GM12873 (cell line): Measurements from ENCODE around the gene CREB5.

Experiments used
- TF ChIP-seq, protein P1 (sequence below): IDR thresholded peaks from 2 replicates; pipeline ENCODE4 v1.5.1; 2012; ENCODE audit warnings: low read depth, mild to moderate bottlenecking, moderate library complexity, low read length, control low read depth; ENCODE audit not compliant: insufficient read depth; ENCODE audit errors: missing control alignments

Gene CREB5

DNA sequence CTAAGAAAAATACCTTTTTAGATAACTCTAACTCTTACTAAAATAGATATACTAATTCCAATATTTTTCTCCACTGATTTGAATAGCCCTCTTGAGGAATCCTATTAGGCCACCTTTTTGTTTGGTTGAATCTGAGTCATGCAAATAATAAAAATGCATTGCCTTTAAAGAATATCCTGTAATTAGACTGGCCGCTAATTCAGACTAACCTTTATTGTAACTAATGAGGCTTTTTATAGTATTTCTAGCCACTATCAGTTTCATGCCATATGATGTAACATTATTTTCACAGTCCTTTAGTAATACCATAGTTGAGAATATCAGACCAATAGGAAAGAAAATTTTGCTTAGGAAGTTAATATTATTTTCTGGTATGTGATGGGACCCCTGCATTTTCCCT, 90.1 kb downstream of the CREB5 start:
- TF ChIP-seq, protein P1, sequence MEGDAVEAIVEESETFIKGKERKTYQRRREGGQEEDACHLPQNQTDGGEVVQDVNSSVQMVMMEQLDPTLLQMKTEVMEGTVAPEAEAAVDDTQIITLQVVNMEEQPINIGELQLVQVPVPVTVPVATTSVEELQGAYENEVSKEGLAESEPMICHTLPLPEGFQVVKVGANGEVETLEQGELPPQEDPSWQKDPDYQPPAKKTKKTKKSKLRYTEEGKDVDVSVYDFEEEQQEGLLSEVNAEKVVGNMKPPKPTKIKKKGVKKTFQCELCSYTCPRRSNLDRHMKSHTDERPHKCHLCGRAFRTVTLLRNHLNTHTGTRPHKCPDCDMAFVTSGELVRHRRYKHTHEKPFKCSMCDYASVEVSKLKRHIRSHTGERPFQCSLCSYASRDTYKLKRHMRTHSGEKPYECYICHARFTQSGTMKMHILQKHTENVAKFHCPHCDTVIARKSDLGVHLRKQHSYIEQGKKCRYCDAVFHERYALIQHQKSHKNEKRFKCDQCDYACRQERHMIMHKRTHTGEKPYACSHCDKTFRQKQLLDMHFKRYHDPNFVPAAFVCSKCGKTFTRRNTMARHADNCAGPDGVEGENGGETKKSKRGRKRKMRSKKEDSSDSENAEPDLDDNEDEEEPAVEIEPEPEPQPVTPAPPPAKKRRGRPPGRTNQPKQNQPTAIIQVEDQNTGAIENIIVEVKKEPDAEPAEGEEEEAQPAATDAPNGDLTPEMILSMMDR = no peak

DNA sequence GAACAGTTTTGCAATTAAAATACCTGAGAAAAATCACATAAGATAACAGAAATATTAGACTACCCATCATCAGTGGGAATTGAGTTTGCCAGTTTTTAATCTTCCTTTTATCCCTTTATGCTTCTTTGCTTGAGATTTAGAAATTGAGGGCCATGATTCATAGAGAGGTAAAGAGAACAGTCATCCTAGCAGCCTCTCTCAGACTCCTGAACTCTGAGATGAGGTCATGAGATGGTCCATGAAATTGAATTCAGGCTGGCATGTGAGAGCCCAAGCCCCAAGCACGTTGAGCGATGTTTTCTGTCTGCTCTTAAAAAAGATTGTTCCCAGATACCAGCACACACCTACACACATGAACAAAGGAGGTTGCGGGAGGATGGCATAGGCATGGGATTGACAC, 91.1 kb downstream of the CREB5 start:
- TF ChIP-seq, protein P1 = no peak

GRCh38 chr7:28505014-28505413, 92.7 kb downstream of the CREB5 start:
- TF ChIP-seq, protein P1 = no peak

DNA sequence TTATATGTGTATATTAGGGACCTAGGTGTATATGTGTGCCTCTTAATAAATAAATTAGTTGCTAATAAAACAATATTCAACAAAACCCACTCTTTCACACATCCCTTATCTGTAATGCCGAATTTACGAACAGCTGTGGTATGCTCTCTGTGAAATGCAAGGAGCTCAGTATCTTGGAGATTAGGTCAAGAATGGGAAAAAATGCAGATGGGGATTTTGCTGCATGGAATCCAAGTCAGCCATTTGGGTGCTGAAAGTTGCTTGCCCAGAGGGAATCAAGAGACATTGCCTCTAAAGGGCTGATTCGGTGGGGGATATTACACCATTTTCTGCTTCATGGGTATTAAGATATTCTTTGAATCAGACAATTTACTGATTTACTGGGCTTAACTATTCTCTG, 93.5 kb downstream of the CREB5 start:
- TF ChIP-seq, protein P1 = no peak

DNA sequence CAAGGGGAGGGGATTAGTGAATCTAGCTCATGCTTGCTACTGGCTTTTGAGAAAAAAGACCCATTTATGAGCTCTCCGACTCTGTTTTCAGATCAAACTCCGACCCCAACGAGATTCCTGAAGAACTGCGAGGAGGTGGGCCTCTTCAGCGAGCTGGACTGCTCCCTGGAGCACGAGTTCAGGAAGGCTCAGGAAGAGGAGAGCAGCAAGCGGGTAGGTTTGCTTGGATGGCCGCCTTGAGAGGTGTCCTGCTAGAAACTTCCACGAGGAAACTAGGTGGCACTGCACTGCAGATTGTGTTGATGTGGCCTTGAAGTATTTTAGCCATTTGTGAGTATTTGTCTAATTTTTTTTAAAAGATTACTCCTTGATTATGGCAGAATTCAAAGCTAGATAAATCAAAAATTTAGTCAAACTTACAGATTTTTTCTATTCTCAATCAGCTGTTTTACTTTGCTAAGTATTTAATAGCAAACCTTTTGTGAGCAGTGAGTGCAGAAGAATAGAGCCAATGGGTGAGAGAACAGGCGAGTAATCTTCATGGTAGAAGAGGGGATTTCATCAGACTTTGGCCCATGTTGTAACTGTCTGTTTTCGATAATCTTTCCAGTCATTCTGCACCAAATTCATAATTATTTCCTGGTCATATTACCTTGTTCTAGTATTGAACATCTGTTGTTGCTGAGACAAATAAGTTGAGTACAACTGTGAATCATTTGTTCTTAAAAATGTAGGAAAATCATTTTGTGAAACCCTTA, 95.4 kb downstream of the CREB5 start:
- TF ChIP-seq, protein P1 = no peak

DNA sequence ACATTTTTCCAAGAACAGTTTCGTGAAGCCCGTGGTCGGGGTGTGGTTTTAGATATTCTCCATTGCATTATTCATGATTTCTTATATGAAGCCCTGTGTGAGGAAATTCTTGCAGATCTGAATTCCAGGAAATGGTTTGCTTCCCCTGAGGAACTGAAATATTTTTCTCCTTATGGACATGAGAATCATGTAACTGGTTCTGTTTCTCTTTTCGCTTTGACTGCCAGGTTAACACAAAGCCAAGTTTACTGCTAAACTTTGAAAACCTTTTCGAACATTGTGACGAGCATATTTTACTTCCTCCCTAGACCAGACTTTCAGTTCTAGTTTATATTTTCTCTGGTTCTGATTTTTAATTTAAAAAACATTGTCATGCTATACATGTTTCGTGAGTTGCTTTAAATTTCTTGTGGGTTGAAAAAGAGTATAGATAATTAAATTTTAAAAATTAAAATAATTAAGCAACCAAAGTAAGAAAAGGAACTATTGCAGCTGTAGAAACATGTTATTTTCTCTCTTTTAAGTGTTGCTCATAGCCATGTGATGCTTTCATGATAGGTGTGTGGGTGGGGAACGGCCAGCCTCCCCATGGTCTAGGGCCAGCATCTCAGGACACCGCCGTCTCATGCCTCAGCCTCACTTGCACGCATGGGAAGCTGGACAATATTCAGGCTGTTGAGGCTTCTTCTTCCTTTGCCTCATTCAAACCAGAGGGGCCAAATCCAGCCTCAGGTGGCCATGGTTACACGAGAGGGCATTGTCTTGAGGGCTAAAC, 97.1 kb downstream of the CREB5 start:
- TF ChIP-seq, protein P1 = no peak

GRCh38 chr7:28510026-28510369, 97.7 kb downstream of the CREB5 start:
- TF ChIP-seq, protein P1 = no peak
